ENCODE measurements around the gene CAMK1.

DNA sequence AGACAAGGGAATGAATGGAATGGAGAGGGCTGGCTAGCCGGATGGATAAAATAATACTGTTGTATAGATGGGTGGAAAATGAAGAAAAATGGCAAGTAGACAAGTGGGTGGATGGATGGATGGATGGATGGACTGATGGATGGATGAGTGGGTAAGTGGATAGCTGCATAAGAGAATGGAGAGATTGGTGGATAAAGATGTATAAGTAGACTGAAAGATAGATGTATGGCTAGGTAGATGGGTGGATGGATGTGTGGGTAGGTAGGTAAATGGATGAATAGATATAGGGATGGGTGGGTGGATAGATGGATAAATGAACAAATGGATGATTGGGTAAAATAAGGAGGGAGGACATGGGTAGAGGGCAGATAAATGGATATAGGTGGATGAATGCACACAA lies 52.2 kb downstream of the CAMK1 start:
- TF ChIP-seq, protein P1, sequence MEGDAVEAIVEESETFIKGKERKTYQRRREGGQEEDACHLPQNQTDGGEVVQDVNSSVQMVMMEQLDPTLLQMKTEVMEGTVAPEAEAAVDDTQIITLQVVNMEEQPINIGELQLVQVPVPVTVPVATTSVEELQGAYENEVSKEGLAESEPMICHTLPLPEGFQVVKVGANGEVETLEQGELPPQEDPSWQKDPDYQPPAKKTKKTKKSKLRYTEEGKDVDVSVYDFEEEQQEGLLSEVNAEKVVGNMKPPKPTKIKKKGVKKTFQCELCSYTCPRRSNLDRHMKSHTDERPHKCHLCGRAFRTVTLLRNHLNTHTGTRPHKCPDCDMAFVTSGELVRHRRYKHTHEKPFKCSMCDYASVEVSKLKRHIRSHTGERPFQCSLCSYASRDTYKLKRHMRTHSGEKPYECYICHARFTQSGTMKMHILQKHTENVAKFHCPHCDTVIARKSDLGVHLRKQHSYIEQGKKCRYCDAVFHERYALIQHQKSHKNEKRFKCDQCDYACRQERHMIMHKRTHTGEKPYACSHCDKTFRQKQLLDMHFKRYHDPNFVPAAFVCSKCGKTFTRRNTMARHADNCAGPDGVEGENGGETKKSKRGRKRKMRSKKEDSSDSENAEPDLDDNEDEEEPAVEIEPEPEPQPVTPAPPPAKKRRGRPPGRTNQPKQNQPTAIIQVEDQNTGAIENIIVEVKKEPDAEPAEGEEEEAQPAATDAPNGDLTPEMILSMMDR (IDR thresholded peaks at IDR 0.05; ENCODE audit: low read length): no peak
- no peak for TF ChIP-seq EZH2 (IDR thresholded peaks at IDR 0.05; ENCODE audit: borderline replicate concordance, low read length)
